IMR-90 (cell line): ENCODE data around the gene IQSEC3. TPM values are rescaled to one million over a fixed set of nuclear protein-coding genes. Genes with fewer than 3 reads are reported as not detected.

Experiments used
- ATAC-seq: fragments of 200-7000 bp; cut with Tn5 transposase; 2 replicates; pipeline ENCODE4 v1.9.1; 2020; ENCODE audit warnings: low read depth, mild to moderate bottlenecking, moderate library complexity
- BruUV-seq: library from RNA; stranded (reverse); fragments of 400-500 nt; replicated peaks from 2 replicates; lab custom pipeline; 2021; lab: Mats Ljungman, UMichigan
- CTCF ChIA-PET: fragments of 300-600 bp; formaldehyde crosslinking; extraction: SDS; loops from one replicate; lab custom pipeline; 2021; ENCODE audit warnings: antibody characterized with exemption; lab: Yijun Ruan, JAX
- POLR2A ChIA-PET: fragments of 300-600 bp; sonication (Branson Sonifier 250); formaldehyde crosslinking; loops from one replicate; lab custom pipeline; 2022; ENCODE audit warnings: antibody characterized with exemption; ENCODE audit not compliant: unreplicated experiment; lab: Charles Lee
- DNase-seq: peaks from one replicate; pipeline ENCODE4 v3.0.0; 2013
- H2AFZ ChIP-seq: replicated peaks from 2 replicates; pipeline ENCODE3; 2013; ENCODE audit warnings: low read length, mild to moderate bottlenecking; ENCODE audit not compliant: poor library complexity
- H2AK5ac ChIP-seq: 2 replicates; pipeline ENCODE4 v1.6.1; 2013; ENCODE audit warnings: low read depth, low read length, inconsistent platforms
- H2AK9ac ChIP-seq: replicated peaks from 2 replicates; pipeline ENCODE3; 2013; ENCODE audit warnings: mild to moderate bottlenecking, low read depth, low read length, moderate library complexity; ENCODE audit not compliant: poor library complexity
- H2BK120ac ChIP-seq: 2 replicates; pipeline ENCODE4 v1.6.1; 2013; ENCODE audit warnings: low read depth, low read length, inconsistent platforms
- H2BK15ac ChIP-seq: 3 replicates; pipeline ENCODE4 v1.6.1; 2013; ENCODE audit warnings: low read depth, low read length, inconsistent platforms
- H2BK20ac ChIP-seq: 2 replicates; pipeline ENCODE4 v1.6.1; 2013; ENCODE audit warnings: low read depth, mild to moderate bottlenecking, inconsistent platforms, low read length, moderate library complexity
- H2BK5ac ChIP-seq: 2 replicates; pipeline ENCODE4 v1.6.1; 2013; ENCODE audit warnings: mild to moderate bottlenecking, low read depth, low read length, inconsistent platforms; ENCODE audit not compliant: poor library complexity, severe bottlenecking
- H3K14ac ChIP-seq: replicated peaks from 2 replicates; pipeline ENCODE4 v1.6.1; 2013; ENCODE audit warnings: low read depth, low read length, inconsistent platforms
- H3K18ac ChIP-seq: 2 replicates; pipeline ENCODE4 v1.6.1; 2013; ENCODE audit warnings: low read depth, low read length, control low read depth
- H3K23ac ChIP-seq: 2 replicates; pipeline ENCODE4 v1.6.1; 2013; ENCODE audit warnings: low read depth, low read length, inconsistent platforms
- H3K27ac ChIP-seq: 2 replicates; pipeline ENCODE4 v1.5.1; 2013; ENCODE audit warnings: mild to moderate bottlenecking, control low read depth, low read length; ENCODE audit not compliant: insufficient read depth
- H3K27me3 ChIP-seq: 2 replicates; pipeline ENCODE4 v1.6.1; 2013; ENCODE audit warnings: low read length; ENCODE audit not compliant: control insufficient read depth, insufficient read depth
- H3K36me3 ChIP-seq: 2 replicates; pipeline ENCODE4 v1.6.1; 2013; ENCODE audit warnings: low read length, mixed read lengths; ENCODE audit not compliant: control insufficient read depth, insufficient read depth
- H3K4ac ChIP-seq: 2 replicates; pipeline ENCODE4 v1.6.1; 2013; ENCODE audit warnings: low read depth, low read length, inconsistent platforms
- H3K4me1 ChIP-seq: 2 replicates; pipeline ENCODE4 v1.6.1; 2013; ENCODE audit warnings: low read length, mixed read lengths; ENCODE audit not compliant: control insufficient read depth, insufficient read depth
- H3K4me2 ChIP-seq: 2 replicates; pipeline ENCODE4 v1.6.1; 2013; ENCODE audit warnings: low read depth, mild to moderate bottlenecking, control low read depth, low read length, moderate library complexity
- H3K4me3 ChIP-seq: 2 replicates; pipeline ENCODE4 v1.5.1; 2013; ENCODE audit warnings: low read depth, mild to moderate bottlenecking, control low read depth, low read length, moderate library complexity; ENCODE audit not compliant: insufficient read depth
- H3K56ac ChIP-seq: 2 replicates; pipeline ENCODE4 v1.6.1; 2013; ENCODE audit warnings: low read length, inconsistent platforms; ENCODE audit not compliant: insufficient read depth; ENCODE audit errors: extremely low read depth
- H3K79me1 ChIP-seq, 2 experiments: 2 replicates each; pipeline ENCODE4 v1.6.1; 2013; ENCODE audit warnings: low read length in 2 of 2, inconsistent platforms in 1 of 2, low read depth in 1 of 2
- H3K9ac ChIP-seq: 2 replicates; pipeline ENCODE4 v1.6.1; 2013; ENCODE audit warnings: low read depth, low read length, control low read depth
- H3K9me1 ChIP-seq: 2 replicates; pipeline ENCODE4 v1.6.1; 2013; ENCODE audit warnings: low read length, inconsistent platforms; ENCODE audit not compliant: insufficient read depth
- H3K9me3 ChIP-seq: 2 replicates; pipeline ENCODE4 v1.6.1; 2013; ENCODE audit warnings: low read length; ENCODE audit not compliant: control insufficient read depth, insufficient read depth
- H4K20me1 ChIP-seq: 2 replicates; pipeline ENCODE4 v1.6.1; 2013; ENCODE audit warnings: low read length, inconsistent platforms; ENCODE audit not compliant: insufficient read depth
- H4K5ac ChIP-seq: 2 replicates; pipeline ENCODE4 v1.6.1; 2013; ENCODE audit warnings: mild to moderate bottlenecking, low read depth, low read length, control low read depth
- H4K8ac ChIP-seq, 2 experiments: 2 replicates each; pipeline ENCODE4 v1.6.1; 2013; ENCODE audit warnings: low read depth in 2 of 2, low read length in 2 of 2, control low read depth in 1 of 2, inconsistent platforms in 1 of 2
- H4K91ac ChIP-seq: 2 replicates; pipeline ENCODE4 v1.6.1; 2013; ENCODE audit warnings: low read depth, low read length, inconsistent platforms; ENCODE audit not compliant: insufficient read depth
- BHLHE40 ChIP-seq: fragments of 150-350 bp; IDR thresholded peaks from 2 replicates; pipeline ENCODE4 v1.6.1; 2016; ENCODE audit warnings: mild to moderate bottlenecking, low read depth, low read length
- CEBPB ChIP-seq: IDR thresholded peaks from 2 replicates; pipeline ENCODE4 v1.6.1; 2012; ENCODE audit warnings: low read depth, low read length, improper control_type of control experiment
- CHD1 ChIP-seq: IDR thresholded peaks from 2 replicates; pipeline ENCODE4 v1.6.1; 2012; ENCODE audit warnings: low read depth, low read length, improper control_type of control experiment
- FOS ChIP-seq: fragments of 150-350 bp; IDR thresholded peaks from 2 replicates; pipeline ENCODE4 v1.6.1; 2016; ENCODE audit warnings: low read depth, low read length
- NFE2L2 ChIP-seq: fragments of 150-350 bp; IDR thresholded peaks from 2 replicates; pipeline ENCODE4 v1.6.1; 2016; ENCODE audit warnings: low read depth, mild to moderate bottlenecking, low read length
- POLR2A ChIP-seq: IDR thresholded peaks from 2 replicates; pipeline ENCODE4 v1.6.1; 2012; ENCODE audit warnings: mild to moderate bottlenecking, low read depth, low read length
- RAD21 ChIP-seq: IDR thresholded peaks from 2 replicates; pipeline ENCODE4 v1.6.1; 2012; ENCODE audit warnings: low read length, improper control_type of control experiment
- RCOR1 ChIP-seq: IDR thresholded peaks from 2 replicates; pipeline ENCODE4 v1.6.1; 2012; ENCODE audit warnings: mild to moderate bottlenecking, low read length, improper control_type of control experiment; ENCODE audit not compliant: insufficient replicate concordance
- RFX5 ChIP-seq: IDR thresholded peaks from 2 replicates; pipeline ENCODE4 v1.8.0; 2012; ENCODE audit warnings: low read depth, mild to moderate bottlenecking, low read length, moderate library complexity
- WGBS, 2 experiments: methylation state at CpG; one replicate each; pipeline versions ENCODE4 v1.1.5 to v1.1.7; 2013; ENCODE audit warnings: missing lambda C conversion rate in 2 of 2; ENCODE audit not compliant: insufficient read length in 1 of 2; ENCODE audit errors: extremely low coverage in 2 of 2; 5-methylcytosine and 5-hydroxymethylcytosine counted together
- dilution Hi-C: fragments of 300-500 bp; cut with HindIII; formaldehyde crosslinking; loops from one replicate; pipeline ENCODE4 v1.14.3; 2018; ENCODE audit warnings: low sequenced_read_pairs; ENCODE audit not compliant: unreplicated experiment
- in situ Hi-C: fragments of 300-500 bp; cut with MboI; formaldehyde crosslinking; loops from 3 replicates; pipeline ENCODE4 v1.14.3; 2019; ENCODE audit warnings: low sequenced_read_pairs, inconsistent platforms, mixed read lengths
- intact Hi-C: fragments of 100-400 bp; cut with micrococcal nuclease; formaldehyde crosslinking; loops from 2 replicates; pipeline ENCODE4 v1.10.0; 2022
- polyA plus RNA-seq, 3 experiments: library from polyadenylated mRNA; depleted of rRNA; stranded (reverse); fragments of >200 nt; gene quantifications; 2 replicates each; pipeline ENCODE4 v1.2.3, GENCODE V29; 2012; ENCODE audit warnings: low replicate concordance in 1 of 3
- total RNA-seq: library from RNA; depleted of rRNA; stranded (reverse); fragments of >200 nt; gene quantifications from 2 replicates; pipeline ENCODE4 v1.2.3, GENCODE V29; 2012
- TF ChIP-seq, protein P1 (sequence below): fragments of 150-350 bp; IDR thresholded peaks from 2 replicates; pipeline ENCODE4 v1.6.1; 2017; ENCODE audit warnings: mild to moderate bottlenecking, antibody characterized with exemption, low read length, low read depth
- TF ChIP-seq, protein P2 (sequence below): fragments of 150-350 bp; IDR thresholded peaks from 2 replicates; pipeline ENCODE4 v1.6.1; 2016; ENCODE audit warnings: low read depth, mild to moderate bottlenecking, low read length, moderate library complexity, borderline replicate concordance
- TF ChIP-seq, protein P3 (sequence below): conservative IDR thresholded peaks from 2 replicates; pipeline ENCODE4 v1.5.1; 2012; ENCODE audit warnings: mild to moderate bottlenecking, low read depth, low read length, improper control_type of control experiment

IQSEC3 gene
- total and polyA plus RNA-seq, 2 of the 4 experiments (the other 2 are of a cell fraction), result 0.10 TPM; not detected in 1

DNA sequence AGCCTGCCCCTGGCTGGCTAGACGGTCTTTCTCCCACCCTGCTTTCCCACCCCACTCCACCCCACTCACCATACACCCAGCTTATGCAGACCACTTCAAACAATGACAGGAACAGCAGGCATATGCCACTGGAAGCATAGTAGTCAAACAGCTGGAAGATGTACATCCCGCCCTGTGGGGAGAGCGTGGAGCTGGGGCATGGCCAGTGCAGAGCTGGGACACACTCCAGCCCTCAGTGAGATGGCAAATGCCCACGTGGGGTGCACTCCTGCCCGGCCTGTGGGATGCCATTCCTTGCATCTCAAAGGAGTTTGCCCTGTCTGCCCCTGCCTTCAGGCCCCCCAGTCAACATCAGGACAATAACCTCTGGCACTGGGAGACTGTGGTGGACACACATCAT lies 128.6 kb downstream of the IQSEC3 start:
- Histone ChIP-seq H2BK120ac (no peak overlapping the region), H4K20me1 (no peaks in the 10 kb centered on the region), H4K91ac (no peak overlapping the region), H3K4me3 (no peak overlapping the region), H3K14ac (no peak overlapping the region), H4K5ac (no peak overlapping the region), H3K79me1 (no peaks in the 10 kb centered on the region), H2AFZ (no peak overlapping the region), H3K23ac (no peak overlapping the region), H3K27me3 (peaks cover 58% of the 10 kb centered on the region), H3K36me3 (no peaks in the 10 kb centered on the region), H2BK5ac (no peak overlapping the region), H3K18ac (no peak overlapping the region), H3K9ac (no peak overlapping the region), H2BK15ac (no peak overlapping the region), H3K9me3 (peaks cover 2% of the 10 kb centered on the region; the same call in 1 of the 2 replicates), H3K27ac (no peak overlapping the region), H2AK9ac (no peak overlapping the region), H3K4ac (no peak overlapping the region), H4K8ac (no peak overlapping the region), H3K4me2 (no peak overlapping the region), H2AK5ac (no peak overlapping the region), H3K4me1 (no peaks in the 10 kb centered on the region), H3K9me1 (no peaks in the 10 kb centered on the region), H2BK20ac (no peak overlapping the region), H3K56ac (no peak overlapping the region)
- ATAC-seq (no peak), DNase-seq (no peak)
- WGBS, 2 experiments, result 4% methylated on average over 3 of the region's 5 CpGs; no CpG with 5 or more reads in 1 of the 2 experiments
- intact Hi-C loops (no loop called here), dilution Hi-C loops (no loop called here), in situ Hi-C loops (no loop called here)
- BruUV-seq, result no TSS peak
- ChIA-PET CTCF (no interaction called here), POLR2A (no interaction called here)
- TF ChIP-seq RCOR1 (no peak), RFX5 (no peak), CEBPB (no peak), NFE2L2 (no peak), POLR2A (no peak), FOS (no peak), RAD21 (no peak), BHLHE40 (no peak), CHD1 (no peak)
- TF ChIP-seq, protein P1, sequence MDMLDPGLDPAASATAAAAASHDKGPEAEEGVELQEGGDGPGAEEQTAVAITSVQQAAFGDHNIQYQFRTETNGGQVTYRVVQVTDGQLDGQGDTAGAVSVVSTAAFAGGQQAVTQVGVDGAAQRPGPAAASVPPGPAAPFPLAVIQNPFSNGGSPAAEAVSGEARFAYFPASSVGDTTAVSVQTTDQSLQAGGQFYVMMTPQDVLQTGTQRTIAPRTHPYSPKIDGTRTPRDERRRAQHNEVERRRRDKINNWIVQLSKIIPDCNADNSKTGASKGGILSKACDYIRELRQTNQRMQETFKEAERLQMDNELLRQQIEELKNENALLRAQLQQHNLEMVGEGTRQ, result no peak
- TF ChIP-seq, protein P2, sequence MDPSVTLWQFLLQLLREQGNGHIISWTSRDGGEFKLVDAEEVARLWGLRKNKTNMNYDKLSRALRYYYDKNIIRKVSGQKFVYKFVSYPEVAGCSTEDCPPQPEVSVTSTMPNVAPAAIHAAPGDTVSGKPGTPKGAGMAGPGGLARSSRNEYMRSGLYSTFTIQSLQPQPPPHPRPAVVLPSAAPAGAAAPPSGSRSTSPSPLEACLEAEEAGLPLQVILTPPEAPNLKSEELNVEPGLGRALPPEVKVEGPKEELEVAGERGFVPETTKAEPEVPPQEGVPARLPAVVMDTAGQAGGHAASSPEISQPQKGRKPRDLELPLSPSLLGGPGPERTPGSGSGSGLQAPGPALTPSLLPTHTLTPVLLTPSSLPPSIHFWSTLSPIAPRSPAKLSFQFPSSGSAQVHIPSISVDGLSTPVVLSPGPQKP, result no peak
- TF ChIP-seq, protein P3, sequence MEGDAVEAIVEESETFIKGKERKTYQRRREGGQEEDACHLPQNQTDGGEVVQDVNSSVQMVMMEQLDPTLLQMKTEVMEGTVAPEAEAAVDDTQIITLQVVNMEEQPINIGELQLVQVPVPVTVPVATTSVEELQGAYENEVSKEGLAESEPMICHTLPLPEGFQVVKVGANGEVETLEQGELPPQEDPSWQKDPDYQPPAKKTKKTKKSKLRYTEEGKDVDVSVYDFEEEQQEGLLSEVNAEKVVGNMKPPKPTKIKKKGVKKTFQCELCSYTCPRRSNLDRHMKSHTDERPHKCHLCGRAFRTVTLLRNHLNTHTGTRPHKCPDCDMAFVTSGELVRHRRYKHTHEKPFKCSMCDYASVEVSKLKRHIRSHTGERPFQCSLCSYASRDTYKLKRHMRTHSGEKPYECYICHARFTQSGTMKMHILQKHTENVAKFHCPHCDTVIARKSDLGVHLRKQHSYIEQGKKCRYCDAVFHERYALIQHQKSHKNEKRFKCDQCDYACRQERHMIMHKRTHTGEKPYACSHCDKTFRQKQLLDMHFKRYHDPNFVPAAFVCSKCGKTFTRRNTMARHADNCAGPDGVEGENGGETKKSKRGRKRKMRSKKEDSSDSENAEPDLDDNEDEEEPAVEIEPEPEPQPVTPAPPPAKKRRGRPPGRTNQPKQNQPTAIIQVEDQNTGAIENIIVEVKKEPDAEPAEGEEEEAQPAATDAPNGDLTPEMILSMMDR, result no peak
